ENCODE measurements around the gene SLC37A4.
"Not testable (repeated sequence)": the region's sequence is repeated elsewhere in the genome, so short reads cannot be mapped to it uniquely, and the experiment has no call there.

Gene SLC37A4

DNA sequence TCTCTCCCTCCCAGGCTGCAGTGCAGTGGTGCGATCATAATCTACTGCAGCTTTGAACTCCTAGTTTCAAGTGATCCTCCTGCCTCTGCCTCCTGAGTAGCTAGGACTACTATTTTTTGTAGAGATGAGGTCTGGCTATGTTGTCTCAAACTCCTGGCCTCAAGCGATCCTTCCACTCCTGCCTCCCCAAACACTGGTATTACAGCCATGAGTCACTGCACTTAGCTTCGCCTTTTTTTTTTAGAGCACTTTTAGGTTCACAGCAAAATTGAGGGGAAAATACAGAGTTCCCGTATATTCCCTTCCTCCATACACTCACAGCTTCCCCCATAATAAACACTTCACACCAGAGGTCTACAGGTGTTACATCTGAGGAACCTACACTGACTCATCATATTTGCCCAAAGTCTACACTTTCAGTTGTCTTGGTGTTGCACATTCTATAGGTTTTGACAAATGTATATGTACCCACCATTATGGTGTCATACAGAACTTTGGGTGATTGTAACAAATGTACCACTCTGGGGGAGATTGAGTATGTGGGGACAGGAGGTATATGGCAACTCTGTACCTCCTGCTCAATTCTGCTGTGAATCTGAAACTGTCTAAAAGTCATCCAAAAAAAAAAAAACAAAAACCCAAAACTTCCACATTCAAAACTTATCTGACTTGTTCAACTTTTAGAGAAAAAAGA, 11.3 kb upstream of the SLC37A4 start:
- no peak for DNase-seq (ENCODE audit: low read depth)

DNA sequence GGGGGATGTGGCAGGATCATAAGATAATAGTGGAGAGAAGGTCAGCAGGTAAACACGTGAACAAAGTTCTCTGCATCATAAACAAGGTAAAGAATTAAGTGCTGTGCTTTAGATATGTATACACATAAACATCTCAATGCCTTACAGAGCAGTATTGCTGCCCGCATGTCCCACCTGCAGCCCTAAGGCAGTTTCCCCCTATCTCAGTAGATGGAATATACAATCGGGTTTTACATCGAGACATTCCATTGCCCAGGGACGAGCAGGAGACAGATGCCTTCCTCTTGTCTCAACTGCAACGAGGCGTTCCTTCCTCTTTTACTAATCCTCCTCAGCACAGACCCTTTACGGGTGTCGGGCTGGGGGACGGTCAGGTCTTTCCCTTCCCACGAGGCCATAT, 8.8 kb upstream of the SLC37A4 start:
- not testable (repeated sequence) for DNase-seq (ENCODE audit: low read depth)

DNA sequence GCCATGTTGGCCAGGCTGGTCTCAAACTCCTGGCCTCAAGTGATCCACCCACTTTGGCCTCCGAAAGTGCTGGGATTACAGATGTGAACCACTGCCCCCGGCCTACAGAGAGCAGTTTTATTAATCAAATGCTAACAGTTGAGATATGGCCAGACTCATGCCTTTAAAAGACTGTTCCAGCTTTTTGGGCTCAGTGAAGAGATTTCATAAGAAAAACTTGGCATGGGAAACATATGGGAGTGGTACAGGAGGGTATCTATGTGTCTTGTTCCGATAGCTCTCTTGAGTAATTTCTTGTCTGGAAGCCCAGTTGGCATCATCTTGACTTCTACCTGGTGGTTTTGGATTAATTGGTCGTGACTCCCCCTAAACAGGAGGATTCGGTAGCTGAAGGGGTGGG, 8.2 kb upstream of the SLC37A4 start:
- no peak for DNase-seq (ENCODE audit: low read depth)

DNA sequence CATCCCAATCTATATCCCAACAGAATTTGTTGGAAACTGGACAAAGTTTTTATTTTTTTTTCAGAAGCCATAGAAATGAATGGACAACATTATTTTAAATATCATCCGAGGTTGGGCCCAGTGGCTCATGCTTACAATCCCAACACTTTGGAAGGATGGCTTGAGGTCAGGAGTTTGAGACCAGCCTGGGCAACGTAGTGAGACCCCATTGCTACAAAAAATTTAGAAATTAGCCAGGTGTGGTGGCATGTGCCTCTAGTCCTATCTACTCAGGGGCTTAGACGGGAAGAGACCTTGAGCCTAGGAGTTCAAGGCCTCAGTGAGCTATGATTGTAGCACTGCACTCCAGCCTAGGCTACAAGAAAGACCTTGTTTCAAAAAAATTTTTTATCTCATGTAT, 4.1 kb upstream of the SLC37A4 start:
- DNase-seq (ENCODE audit: low read depth): no peak

DNA sequence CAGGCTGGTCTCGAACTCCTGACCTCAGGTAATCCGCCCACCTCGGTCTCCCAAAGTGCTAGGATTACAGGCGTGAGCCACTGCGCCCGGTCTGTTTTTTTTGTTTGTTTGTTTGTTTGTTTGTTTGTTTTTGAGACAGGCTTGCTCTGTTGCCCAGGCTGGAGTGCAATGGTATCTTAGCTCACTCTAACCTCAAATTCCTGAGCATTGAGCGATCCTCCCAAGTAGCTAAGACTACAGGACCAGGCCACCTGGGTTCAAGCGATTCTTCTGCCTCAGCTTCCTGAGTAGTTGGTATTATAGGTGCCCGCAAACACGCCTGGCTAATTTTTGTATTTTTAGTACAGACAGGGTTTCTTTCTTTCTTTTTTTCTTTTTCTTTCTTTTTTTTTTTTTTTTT, 2.7 kb upstream of the SLC37A4 start:
- not testable (repeated sequence) for DNase-seq (ENCODE audit: low read depth)

DNA sequence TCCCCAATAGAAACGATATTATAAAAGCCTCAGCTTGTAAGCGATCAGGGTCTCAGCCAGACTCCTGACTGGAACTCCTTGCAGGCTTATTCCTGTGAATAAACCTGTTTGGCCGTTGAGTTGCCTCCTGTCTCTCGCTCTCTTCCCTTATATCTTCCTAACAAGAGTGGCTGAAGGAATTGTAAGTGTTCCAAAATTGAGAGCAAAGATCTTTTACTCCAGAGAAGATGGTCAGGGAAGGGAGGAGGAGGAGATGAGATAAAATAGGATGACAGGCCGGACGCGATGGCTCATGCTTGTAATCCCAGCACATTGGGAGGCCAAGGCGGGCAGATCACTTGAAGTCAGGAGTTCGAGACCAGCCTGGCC, 1.2 kb upstream of the SLC37A4 start:
- DNase-seq (ENCODE audit: low read depth): no peak

DNA sequence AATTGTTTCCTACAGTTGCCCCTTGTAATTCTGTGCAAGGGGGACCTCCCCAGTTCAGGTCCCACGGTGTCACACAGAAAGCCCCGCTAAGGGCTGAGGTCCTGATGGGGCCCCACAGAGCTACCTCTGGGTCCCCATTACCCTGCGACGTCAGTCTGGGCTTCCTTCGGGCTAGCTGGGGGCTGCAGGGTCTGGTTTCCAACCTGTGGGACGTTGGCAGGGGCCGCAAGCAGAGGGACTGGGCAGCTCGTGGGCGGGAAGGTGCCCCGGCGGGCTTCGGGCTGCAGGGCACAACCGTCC, 698 bp downstream of the SLC37A4 start:
- DNase-seq (ENCODE audit: low read depth): no peak

DNA sequence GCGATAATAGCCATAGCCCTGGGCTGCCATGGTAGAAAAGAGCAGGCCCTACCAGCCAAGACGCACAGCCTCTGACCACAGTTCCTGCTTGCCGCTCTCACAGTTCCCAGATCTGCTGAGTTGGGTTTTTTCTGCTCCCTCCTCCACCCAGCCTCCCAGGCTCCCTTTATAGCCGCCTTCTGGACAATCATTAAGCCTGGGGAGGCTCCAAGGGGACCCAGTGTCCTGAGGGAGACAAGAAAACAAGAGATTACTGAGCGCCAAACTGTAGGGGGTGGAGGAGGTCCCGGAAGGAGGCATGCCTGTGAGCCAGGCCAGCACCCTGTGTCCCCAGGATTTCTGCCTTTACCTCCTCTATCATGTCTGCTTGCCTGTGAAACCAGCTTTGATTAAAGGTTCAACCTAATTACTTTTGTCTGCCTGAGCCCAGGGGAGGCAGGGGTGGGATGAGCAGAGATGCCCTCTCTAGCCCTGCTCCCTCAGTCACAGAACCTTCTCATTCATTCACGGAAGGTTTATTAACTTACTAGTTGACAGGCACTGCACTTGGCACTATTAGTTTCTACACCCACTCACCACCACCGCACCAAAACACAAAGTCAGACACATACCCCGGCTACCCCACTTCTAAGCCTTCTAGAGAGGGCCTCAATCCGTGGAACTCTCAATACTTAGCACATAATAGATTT, 1.2 kb downstream of the SLC37A4 start:
- DNase-seq (ENCODE audit: low read depth): no peak

DNA sequence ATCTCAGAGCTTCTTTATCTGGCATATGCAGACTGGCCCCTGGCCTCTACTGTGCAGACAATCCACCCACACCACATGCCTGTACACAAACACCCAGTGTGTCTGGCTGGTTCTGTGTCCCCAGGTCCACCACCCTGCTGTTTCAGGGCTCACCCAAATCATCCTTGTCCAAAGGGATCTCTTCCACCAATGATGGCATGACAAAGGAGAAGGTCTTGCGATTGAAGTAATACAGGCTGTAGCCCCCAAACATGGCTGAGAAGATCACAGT, 1.7 kb downstream of the SLC37A4 start:
- DNase-seq (ENCODE audit: low read depth): no peak

DNA sequence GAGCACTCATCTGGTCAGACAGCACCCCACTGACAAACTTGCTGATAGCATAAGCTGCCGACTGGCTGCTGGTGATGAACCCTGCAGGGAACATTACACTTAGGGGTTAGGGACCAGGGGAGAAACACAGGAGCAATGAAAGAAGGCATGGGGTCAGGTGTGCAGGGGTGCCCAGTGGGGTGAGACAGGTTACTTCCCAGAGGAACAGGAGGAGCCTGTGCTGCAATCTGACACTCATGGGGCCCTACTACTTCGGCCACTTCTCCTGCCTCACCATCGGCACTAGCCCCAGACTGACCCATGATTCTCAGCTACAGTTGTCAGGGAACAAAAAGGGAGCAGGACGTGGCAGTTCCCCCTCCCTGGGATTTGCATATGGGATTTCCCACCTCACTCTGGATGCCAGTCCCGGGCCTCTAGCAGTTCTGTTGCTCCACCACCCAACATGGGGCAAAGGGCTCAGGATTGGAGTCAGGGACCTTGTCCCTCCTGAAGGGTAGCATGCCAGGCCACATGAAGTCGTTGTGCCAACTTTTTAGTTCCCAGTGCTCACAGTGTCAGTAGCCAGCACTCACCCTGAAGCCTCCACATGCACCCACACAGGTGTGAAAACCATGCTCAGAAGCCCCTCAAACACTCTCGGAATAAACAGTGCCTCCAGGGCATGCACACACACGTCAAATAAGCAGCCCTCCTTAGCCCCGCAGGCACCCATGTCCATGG, 2.2 kb downstream of the SLC37A4 start:
- DNase-seq (ENCODE audit: low read depth): no peak

DNA sequence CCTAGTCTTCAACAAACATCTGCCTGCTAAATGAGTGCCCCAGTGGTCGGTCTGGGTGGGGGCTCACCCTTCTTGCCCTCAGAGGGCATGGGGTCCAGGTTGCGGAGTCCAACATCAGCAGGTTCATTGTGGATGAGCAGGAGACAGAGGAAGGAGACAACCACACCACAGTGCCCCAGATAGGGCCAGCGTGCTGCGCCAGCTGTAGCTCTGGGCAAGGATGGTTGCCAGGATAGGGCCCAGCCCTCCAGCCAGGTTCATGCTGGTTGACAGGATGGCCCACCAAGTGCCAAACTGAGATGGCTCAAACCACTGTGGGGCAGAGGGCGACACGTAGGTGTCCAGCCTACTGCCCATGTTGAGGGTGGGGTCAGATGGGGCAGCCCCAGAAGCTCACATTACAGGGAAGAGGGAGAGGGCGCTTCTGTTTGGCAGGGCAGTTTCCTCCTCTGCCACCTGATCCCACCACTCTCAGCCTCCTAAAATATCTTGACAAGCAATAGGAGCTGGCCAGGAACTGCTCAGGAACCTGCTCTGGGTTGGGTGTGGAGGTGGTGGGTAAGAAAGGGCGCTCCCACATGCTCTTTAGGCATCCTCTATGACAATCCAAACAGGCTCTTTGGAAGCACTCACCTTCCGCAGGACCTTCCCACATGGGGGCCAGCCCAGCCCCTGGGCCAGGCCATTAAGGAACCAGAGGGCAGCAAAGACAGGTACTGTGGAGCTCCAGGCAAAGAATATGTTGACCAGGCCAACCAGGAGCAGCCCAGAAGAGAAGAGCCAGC, 2.9 kb downstream of the SLC37A4 start:
- no peak for DNase-seq (ENCODE audit: low read depth)

DNA sequence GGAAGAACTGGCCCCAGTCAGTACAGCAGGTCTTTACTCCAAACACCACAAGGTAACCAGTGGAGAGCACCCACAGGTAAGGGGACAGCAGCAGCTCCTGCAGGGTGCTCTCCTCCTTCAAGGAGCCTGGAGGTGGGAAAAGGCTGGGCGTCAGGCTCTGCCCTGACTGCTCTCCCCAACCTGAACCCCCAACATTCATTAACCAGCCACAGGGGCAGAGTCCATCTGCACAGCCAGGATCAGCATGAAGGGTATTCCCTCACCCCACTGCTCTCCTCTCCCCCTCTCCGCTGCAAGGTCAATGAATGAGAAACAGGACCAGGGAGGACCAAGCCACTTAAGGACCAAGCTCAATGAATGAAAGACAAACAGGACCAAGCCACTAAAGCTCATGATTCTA, 3.7 kb downstream of the SLC37A4 start:
- no peak for DNase-seq (ENCODE audit: low read depth)

DNA sequence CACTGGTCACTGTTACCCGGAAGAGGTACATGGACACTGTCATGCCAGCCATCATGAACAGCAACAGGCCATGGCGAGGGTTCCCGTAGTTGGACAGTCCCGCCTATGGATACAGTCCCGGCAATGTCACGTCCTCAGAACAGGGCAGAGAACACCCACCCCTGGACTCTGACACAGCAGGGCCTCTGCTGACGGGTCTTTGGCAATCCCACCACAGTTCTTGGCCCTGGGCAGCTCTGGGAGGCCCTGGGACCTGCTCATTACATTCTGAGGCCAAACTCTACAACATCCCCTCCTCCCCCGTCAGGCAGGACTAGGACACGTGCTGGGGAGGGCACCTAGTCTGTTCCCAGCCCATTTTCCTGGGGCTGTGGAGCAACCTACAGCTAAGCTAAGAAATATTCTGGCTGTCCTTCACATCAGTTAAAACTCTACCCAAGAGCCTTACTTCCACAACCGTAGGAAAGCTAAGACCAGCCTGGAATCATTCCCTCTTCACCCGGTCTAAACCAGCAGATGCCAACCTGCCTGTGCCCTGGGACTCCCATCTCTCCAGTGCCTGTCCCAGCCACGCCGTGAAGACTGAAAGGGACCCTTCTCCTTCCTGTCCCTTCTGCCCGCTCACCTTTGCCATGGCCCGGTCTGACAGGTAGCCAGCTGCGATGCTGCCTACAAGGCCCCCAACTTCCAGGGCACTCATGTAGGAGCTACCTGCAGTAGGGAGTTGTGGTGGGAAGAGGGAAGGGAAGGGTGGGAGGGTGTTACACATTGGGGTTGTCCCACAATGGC, 4.5 kb downstream of the SLC37A4 start:
- DNase-seq (ENCODE audit: low read depth): no peak

DNA sequence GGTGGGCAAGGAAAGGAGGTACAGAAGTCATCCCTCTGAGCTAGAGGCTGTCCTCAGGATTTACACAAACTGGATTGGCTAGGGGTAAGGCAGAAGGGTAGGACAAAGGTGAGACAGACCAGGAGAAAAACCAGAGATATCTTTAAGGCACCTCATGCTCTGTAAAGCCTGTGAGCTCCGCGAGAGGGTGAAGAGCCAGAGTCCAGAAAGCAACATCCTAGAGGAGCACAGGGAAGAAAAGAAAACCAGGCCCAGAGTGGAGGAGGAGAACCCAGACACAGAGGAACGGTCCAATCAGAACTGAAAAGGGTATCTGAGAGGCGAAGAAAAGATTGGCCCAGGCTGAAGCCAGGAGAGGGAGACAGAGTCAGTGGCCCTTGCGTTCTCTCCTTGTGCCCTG, 5.1 kb downstream of the SLC37A4 start:
- DNase-seq (ENCODE audit: low read depth): no peak

DNA sequence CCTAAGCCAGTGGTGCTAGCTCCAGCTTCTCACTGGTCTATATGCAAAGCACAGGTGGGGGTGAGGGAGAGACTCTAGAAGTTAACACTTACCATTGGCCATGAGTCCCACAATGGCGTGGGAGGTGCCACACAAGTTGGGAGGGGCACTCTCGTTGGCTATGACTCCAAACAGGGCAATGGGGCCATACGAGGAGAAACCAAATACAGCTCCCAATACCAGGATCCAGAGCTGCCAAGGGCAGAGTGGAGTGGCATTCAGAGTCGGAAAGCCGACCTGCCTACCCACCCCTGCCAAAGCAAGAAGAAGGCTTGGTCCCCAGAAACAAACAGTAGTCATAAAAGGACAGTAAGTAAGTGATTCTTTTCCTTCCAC, 5.6 kb downstream of the SLC37A4 start:
- DNase-seq (ENCODE audit: low read depth): no peak

DNA sequence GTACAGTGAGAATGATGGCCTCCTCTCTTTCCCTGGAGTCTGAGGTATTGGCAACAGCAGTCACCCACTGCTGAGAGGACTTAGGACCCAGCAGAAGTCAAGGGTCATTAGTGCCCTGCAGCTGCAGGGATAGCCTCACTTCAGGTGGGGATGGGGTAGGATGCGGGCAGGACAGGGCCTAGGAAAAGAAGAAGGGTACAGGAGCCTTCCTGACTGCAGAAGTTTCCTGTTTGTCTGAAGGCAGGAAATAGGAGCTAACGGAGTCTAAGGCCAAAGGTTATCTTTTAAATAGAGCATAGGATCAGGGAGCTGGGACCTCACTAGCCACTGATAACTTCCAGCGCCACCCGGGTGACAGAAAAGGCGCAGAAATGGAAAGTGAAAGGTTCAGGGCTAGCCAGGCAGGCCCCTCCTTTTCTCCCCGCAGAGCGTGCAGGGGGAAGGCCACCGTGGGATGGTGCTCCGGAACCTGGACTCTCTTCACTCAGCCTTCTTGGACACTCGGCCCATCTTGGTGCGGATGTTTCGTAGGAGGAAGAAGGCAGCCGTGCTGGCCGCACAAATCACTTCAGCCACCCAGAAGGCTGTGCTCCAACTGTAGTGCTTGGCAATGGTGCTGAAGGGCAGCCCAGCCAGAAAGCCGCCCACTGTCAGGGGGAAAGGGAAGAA, 6.1 kb downstream of the SLC37A4 start:
- DNase-seq (ENCODE audit: low read depth): no peak

DNA sequence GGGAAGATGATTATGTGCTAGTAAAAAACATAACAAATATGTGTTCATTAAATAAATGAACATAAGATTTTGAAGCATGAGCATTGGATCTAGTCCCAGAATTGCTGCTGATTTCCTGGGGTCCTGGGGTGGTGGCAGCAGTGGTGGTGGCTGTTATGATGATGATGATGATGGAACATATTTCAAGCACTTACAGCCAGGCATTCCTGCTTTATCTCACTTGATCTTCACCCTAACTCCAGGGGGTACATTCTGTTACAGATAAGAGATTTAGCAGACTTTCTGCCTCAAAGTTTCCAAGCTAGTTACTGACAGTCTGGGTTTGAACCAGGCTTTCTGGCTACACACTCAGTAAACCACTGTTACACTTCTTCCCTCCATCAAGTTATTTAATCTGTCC, 6.9 kb downstream of the SLC37A4 start:
- DNase-seq (ENCODE audit: low read depth): no peak

DNA sequence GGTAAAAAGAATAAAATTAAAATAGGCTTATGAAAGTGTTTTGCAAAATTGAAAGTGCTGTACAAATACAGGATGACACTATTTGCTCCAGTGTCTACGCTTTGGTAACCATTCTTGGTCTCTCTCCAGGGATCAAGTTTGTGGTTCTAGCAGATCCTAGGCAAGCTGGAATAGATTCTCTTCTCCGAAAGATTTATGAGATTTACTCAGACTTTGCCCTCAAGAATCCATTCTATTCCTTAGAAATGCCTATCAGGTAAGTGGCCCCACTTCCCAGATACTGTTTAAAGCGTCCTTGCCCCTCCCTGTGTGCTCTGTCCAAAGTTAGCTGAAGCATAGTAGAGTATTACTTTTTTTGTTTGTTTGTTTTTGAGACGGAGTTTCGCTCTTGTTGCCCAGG, 9.0 kb downstream of the SLC37A4 start:
- no peak for DNase-seq (ENCODE audit: low read depth)

DNA sequence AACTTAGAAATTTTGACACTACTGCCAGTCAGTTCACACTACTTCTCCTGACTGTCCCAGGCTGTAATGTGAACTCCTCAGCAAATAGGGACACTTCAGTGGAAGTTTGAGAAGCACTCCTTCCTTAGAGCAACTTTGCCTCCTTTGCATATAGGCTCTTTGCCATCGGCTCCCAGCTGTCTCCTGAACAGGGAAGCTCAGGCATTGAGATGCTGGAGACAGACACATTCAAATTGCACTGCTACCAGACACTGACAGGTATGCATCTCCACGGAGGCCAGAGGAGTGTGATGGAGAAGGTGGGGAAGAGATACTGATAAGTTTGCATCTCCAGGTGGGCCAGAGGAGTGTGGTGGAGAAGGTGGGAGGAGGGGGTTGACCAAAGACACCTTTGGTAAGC, 10.7 kb downstream of the SLC37A4 start:
- DNase-seq (ENCODE audit: low read depth): no peak

DNA sequence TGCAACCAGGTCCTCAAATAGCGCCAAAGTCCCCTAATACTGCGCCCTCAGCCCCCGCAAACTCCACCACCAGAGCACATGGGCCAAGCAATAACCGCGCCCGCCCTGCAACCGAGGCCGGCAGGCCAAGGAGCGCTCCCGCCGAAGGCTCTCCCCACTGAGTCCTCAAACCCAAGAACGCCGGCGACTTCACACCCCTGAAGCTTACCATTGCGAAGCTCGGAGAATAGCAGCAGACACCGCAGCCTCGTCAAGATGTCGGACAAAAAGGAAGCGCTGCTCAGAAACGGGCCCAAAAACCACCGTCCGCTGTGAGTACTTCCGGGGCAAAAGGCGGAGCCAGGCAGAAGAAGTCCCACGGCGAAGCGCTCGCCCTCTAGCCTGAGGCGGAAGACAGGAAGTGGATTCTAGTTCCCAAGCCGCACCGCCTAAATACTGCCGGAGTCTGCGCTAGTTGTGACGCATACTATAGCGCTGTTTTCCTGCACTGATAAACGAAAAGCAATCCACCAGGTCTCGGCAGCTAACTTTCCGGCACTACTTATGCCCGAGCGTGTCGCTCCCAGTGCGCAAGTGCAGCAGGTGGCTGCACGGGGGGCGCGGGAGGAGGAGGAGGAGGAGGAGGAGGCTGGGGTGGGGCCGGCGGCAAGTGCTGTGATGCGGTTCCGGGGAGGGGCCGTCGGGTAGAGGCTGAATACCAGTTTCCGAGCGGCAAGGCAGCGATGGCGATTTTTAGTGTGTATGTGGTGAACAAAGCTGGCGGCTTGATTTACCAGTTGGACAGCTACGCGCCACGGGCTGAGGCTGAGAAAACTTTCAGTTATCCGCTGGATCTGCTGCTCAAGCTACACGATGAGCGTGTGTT, 12.4 kb downstream of the SLC37A4 start, which contains the start of the genes RPS25 and TRAPPC4:
Gene RPS25 (minus strand): TSS at position 270 of the 865 bp plus-strand sequence. CDS start 59 bp downstream, at position 211.
Gene TRAPPC4 (plus strand): TSS at position 693 of the 865 bp plus-strand sequence. CDS start 30 bp downstream, at position 723.
- DNase-seq (ENCODE audit: low read depth): peak; percentile 93

All from activated gamma-delta T cell treated with anti-CD3 and anti-CD28 coated beads, Interleukin-2, amount 50 U/mL, for 16 hours (primary cell).